GM23338 (cell line): ENCODE measurements around the gene TNFSF4.

ENCODE experiments used
- CREB1 ChIP-seq: fragments of 250-450 bp; sonication (Bioruptor Pico); IDR thresholded peaks from 2 replicates; pipeline ENCODE4 v1.5.0; 2020; ENCODE audit warnings: low read depth, mild to moderate bottlenecking, moderate library complexity
- CTCF ChIP-seq, 2 experiments: fragments of 200-600 bp in 1 of 2; sonication (generic) in 1 of 2; conservative IDR thresholded peaks; 2 replicates each; pipeline versions ENCODE4 v1.5.1 to v1.6.1; 2016 to 2017; ENCODE audit warnings: antibody characterized with exemption in 2 of 2, low read depth in 2 of 2, mild to moderate bottlenecking in 2 of 2, moderate library complexity in 1 of 2
- ETS1 ChIP-seq: IDR thresholded peaks from 2 replicates; pipeline ENCODE4 v1.6.1; 2016; ENCODE audit warnings: antibody characterized with exemption
- EZH2 ChIP-seq: fragments of 200-600 bp; sonication (generic); IDR thresholded peaks from one replicate; pipeline ENCODE4 v1.8.0; 2017; ENCODE audit warnings: antibody characterized with exemption, mild to moderate bottlenecking, low read depth; ENCODE audit not compliant: unreplicated experiment
- EZH2phosphoT487 ChIP-seq: fragments of 200-600 bp; sonication (generic); IDR thresholded peaks from one replicate; pipeline ENCODE4 v1.8.1; 2018; ENCODE audit warnings: antibody characterized with exemption; ENCODE audit not compliant: unreplicated experiment
- JUNB ChIP-seq: IDR thresholded peaks from one replicate; pipeline ENCODE4 v1.6.1; 2016; ENCODE audit warnings: antibody characterized with exemption; ENCODE audit not compliant: unreplicated experiment
- NANOG ChIP-seq: IDR thresholded peaks from 2 replicates; pipeline ENCODE4 v1.6.1; 2016; ENCODE audit warnings: antibody characterized with exemption, borderline replicate concordance
- POLR2AphosphoS5 ChIP-seq: IDR thresholded peaks from 2 replicates; pipeline ENCODE4 v1.6.1; 2016; ENCODE audit warnings: antibody characterized with exemption, low read depth
- REST ChIP-seq: IDR thresholded peaks from one replicate; pipeline ENCODE4 v1.6.1; 2018; ENCODE audit warnings: antibody characterized with exemption; ENCODE audit not compliant: unreplicated experiment
- STAT1 ChIP-seq: IDR thresholded peaks from one replicate; pipeline ENCODE4 v1.6.1; 2016; ENCODE audit warnings: antibody characterized with exemption; ENCODE audit not compliant: unreplicated experiment
- ZNF331 ChIP-seq: fragments of 250-450 bp; sonication (Bioruptor Pico); IDR thresholded peaks from 2 replicates; pipeline ENCODE4 v1.5.0; 2020; ENCODE audit warnings: low read depth, mild to moderate bottlenecking, moderate library complexity
- ZNF462 ChIP-seq: fragments of 250-450 bp; sonication (Bioruptor Pico); IDR thresholded peaks from 2 replicates; pipeline ENCODE4 v1.5.0; 2020; ENCODE audit warnings: mild to moderate bottlenecking, moderate library complexity

GRCh38 chr1:173204693-173205092 lies 2.4 kb downstream of the TNFSF4 start:
- TF ChIP-seq CTCF (conservative IDR thresholded peaks at IDR 0.05; ENCODE audit: low read depth in 2 of 2): no peak
- TF ChIP-seq EZH2: no peak
- TF ChIP-seq POLR2AphosphoS5: no peak
- no peak for TF ChIP-seq STAT1
- no peak for TF ChIP-seq EZH2phosphoT487
- no peak for TF ChIP-seq REST
- TF ChIP-seq ZNF462 (CRISPR knock-in tag): no peak
- TF ChIP-seq ETS1: no peak
- TF ChIP-seq JUNB: no peak
- TF ChIP-seq ZNF331 (CRISPR knock-in tag): no peak
- TF ChIP-seq CREB1 (CRISPR knock-in tag): no peak
- TF ChIP-seq NANOG: no peak
